Sigmoid colon (tissue), 7 donors: ENCODE data around the gene EGF. TPM values are rescaled to one million over a fixed set of nuclear protein-coding genes. Genes with fewer than 3 reads are reported as not detected.

Experiments
- DNase-seq: peaks from one replicate; pipeline ENCODE4 v3.0.0-alpha.2; 2019
- H3K27ac ChIP-seq, 4 donors: fragments of 200-600 bp; sonication (generic); one replicate each; pipeline ENCODE4 v1.5.1; 2016 to 2019; ENCODE audit warnings: mild to moderate bottlenecking in 1 of 4
- H3K27me3 ChIP-seq, 3 donors: fragments of 200-600 bp; sonication (generic); one replicate each; pipeline ENCODE4 v1.5.1; 2019; ENCODE audit warnings: mild to moderate bottlenecking in 1 of 3
- H3K36me3 ChIP-seq, 4 donors: fragments of 200-600 bp; sonication (generic); one replicate each; pipeline ENCODE4 v1.5.1; 2016 to 2019
- H3K4me1 ChIP-seq, 4 donors: fragments of 200-600 bp; sonication (generic); one replicate each; pipeline ENCODE4 v1.5.1; 2017 to 2019
- H3K4me3 ChIP-seq, 4 donors: fragments of 200-600 bp; sonication (generic); one replicate each; pipeline ENCODE4 v1.5.1; 2017 to 2019; ENCODE audit warnings: mild to moderate bottlenecking in 2 of 4, moderate library complexity in 1 of 4
- H3K9me3 ChIP-seq, 4 donors: fragments of 200-600 bp in 3 of 4; sonication (generic) in 3 of 4; one replicate each; pipeline versions ENCODE4 v1.5.1 to v1.6.1; 2013 to 2019
- EP300 ChIP-seq, 4 donors: sonication (generic); formaldehyde crosslinking; IDR thresholded peaks; one replicate each; pipeline ENCODE4 v1.6.1; 2017; ENCODE audit warnings: antibody characterized with exemption in 4 of 4
- POLR2A ChIP-seq, 2 donors: fragments of 450-650 bp; IDR thresholded peaks; one replicate each; pipeline ENCODE4 v1.6.1; 2016; ENCODE audit warnings: antibody characterized with exemption in 2 of 2, mild to moderate bottlenecking in 2 of 2, moderate library complexity in 2 of 2
- POLR2AphosphoS5 ChIP-seq, 4 donors: sonication (generic); formaldehyde crosslinking; IDR thresholded peaks; one replicate each; pipeline ENCODE4 v1.6.1; 2017; ENCODE audit warnings: antibody characterized with exemption in 4 of 4
- WGBS, 2 donors: extraction: QIAGEN DNeasy Blood & Tissue Kit; methylation state at CpG; one replicate each; pipeline ENCODE4 v1.1.7; 2013; 5-methylcytosine and 5-hydroxymethylcytosine counted together
- intact Hi-C: fragments of 100-400 bp; cut with DNase I; formaldehyde crosslinking; loops from one replicate; pipeline ENCODE4 v1.15.1; 2023
- polyA plus RNA-seq, 3 donors: library from polyadenylated mRNA; stranded (reverse); fragments of 200-250 nt; gene quantifications; one replicate each; pipeline ENCODE4 v1.2.3, GENCODE V29; 2013
- total RNA-seq, 4 donors: library from RNA; depleted of rRNA; stranded (reverse); fragments of >200 nt; gene quantifications; one replicate each; pipeline ENCODE4 v1.1.0, GENCODE V29; 2016
- TF ChIP-seq, protein P1 (sequence below), 4 experiments: fragments of 450-650 bp in 3 of 4; fragments of 200-600 bp in 1 of 4; IDR thresholded peaks; one replicate each; pipeline ENCODE4 v1.5.1; 2016 to 2019; ENCODE audit warnings: antibody characterized with exemption in 4 of 4, mild to moderate bottlenecking in 3 of 4, moderate library complexity in 2 of 4
- donor health status: healthy with polysubstance abuse.
- donor health status: Bipolar disorder and iron deficiency.
- donor health status: healthy.

The EGF gene
- total and polyA plus RNA-seq, 7 donors = 0.46 to 1.3 (median 0.70) TPM; not detected in 1

DNA sequence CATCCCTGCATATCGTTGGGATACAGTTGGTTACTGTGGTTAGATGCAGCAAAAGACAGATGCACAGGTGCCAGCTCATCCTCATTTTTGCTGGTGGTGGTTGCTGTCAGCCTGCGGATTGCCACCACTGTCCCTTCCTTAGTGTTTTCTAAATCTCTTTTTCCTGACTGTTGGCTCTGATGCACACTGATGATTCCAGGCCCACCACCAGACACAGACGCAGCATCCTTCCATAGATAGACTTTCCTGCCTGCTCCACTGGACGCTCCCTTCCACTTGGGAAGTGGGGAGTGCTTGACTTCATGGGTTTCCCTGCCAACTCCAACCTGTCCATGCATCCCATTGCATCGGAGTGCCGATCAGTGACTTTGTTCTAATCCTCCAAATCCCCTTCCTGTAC lies 101.5 kb downstream of the EGF start:
- Histone ChIP-seq H3K4me1 (no peaks in the 10 kb centered on the region), H3K27ac (no peak overlapping the region), H3K36me3 (no peaks in the 10 kb centered on the region), H3K4me3 (no peak overlapping the region), H3K9me3 (no peaks in the 10 kb centered on the region), H3K27me3 (no peaks in the 10 kb centered on the region)
- no peak for DNase-seq
- 92 to 94% methylated on average over 6 of the region's 6 CpGs for WGBS, 2 donors
- TF ChIP-seq POLR2A (IDR thresholded peaks at IDR 0.05) = no peak
- TF ChIP-seq, protein P1, sequence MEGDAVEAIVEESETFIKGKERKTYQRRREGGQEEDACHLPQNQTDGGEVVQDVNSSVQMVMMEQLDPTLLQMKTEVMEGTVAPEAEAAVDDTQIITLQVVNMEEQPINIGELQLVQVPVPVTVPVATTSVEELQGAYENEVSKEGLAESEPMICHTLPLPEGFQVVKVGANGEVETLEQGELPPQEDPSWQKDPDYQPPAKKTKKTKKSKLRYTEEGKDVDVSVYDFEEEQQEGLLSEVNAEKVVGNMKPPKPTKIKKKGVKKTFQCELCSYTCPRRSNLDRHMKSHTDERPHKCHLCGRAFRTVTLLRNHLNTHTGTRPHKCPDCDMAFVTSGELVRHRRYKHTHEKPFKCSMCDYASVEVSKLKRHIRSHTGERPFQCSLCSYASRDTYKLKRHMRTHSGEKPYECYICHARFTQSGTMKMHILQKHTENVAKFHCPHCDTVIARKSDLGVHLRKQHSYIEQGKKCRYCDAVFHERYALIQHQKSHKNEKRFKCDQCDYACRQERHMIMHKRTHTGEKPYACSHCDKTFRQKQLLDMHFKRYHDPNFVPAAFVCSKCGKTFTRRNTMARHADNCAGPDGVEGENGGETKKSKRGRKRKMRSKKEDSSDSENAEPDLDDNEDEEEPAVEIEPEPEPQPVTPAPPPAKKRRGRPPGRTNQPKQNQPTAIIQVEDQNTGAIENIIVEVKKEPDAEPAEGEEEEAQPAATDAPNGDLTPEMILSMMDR (IDR thresholded peaks at IDR 0.05) = no peak
- no peak for TF ChIP-seq EP300 (IDR thresholded peaks at IDR 0.05)
- TF ChIP-seq POLR2AphosphoS5 (IDR thresholded peaks at IDR 0.05) = no peak
- intact Hi-C loops = no loop called here

DNA sequence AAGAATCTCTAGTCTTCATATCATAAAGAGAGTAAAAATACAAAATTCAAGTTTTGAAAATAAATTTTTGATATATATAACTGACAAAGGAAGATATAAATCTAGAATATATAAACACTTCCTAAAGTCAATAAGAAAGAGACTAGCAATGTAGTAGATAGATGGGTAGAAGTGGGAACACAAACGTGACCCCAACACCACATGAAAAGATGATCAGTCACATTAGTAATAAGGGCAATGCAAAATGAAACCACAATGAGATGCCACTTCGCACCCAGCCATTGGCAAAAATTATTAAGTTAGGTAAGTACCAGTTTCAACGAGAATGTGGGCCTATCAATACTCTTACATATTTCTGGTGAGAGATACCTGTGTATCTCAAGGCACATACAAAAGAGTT lies 106.5 kb downstream of the EGF start:
- no peak overlapping the region for H3K27ac ChIP-seq
- TF ChIP-seq POLR2A (IDR thresholded peaks at IDR 0.05) (no peak), EP300 (IDR thresholded peaks at IDR 0.05) (no peak), POLR2AphosphoS5 (IDR thresholded peaks at IDR 0.05) (no peak)
- TF ChIP-seq, protein P1 (IDR thresholded peaks at IDR 0.05) = no peak
- intact Hi-C loops = no loop called here

DNA sequence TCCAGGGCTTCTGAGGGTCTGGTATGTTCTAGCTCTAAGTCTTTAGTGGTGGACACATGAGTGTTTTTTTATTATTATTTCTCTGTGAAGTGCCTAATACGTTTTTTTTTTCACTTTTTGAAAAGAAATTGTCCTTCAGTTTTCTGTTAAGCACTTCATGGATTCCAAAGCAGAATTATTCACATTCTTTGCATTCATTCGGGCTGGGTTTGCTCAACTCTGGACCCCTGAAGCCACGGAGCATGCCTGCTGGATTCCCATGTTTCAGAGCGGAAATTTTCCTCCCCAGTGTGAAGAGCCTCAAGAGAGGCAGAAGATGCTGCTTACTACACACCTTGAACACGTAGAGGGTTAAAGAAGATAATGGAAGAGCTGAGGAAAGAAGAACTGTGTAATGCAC lies 107.5 kb downstream of the EGF start:
- 62 to 69% methylated on average over 5 of the region's 5 CpGs for WGBS, 2 donors
- Histone ChIP-seq H3K27ac (no peak overlapping the region), H3K4me1 (no peaks in the 10 kb centered on the region)

More for the DNA sequence above, 106.5 kb downstream of the EGF start:
- H3K27me3 ChIP-seq = no peaks in the 10 kb centered on the region
- H3K4me3 ChIP-seq = no peak overlapping the region
- no peak for DNase-seq
- H3K36me3 ChIP-seq = no peaks in the 10 kb centered on the region
- no peaks in the 10 kb centered on the region for H3K9me3 ChIP-seq
- H3K4me1 ChIP-seq = no peaks in the 10 kb centered on the region
- 72 to 82% methylated on average over 3 of the region's 3 CpGs for WGBS, 2 donors

DNA sequence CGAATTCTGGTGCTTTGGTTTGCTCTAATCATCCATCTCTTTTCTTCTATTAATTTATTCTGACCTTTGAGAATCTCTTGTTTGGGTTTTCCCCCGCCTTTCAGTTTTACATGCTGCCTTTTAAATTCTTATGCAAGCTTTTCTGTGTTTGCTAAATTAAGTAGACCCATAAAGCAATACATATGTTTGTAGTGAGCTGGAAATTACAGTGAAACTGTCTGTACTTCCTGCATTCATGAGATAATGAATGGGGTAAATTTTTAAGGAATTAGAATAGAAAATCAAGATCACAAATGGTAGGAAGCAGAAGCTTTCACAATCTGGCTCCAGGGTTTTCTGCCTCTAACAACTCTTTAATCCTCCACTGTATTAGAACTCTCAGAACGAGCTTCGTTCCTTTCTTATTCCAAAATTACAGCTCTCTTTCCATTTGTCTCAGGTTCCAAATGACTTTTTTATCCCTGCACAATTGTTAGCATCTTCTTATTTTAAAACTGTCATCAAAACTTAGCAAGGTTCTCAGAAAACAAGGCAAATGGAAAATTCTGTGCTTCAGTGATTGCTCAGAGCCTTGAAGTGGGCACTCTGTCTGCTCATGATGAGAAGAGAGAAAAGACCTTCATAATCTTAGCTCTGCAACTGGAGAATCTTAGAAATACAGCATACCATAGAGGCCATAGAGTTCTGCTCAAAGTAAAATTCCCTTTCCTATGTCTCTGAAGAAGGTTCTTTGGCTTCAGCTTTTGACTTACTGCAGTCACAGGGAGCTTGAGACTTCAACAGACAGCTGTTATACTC lies 108.2 kb downstream of the EGF start:
- no peak overlapping the region for H3K4me3 ChIP-seq
- 57 to 71% methylated on average over 4 of the region's 4 CpGs for WGBS, 2 donors
- intact Hi-C loops = no loop called here

More for the DNA sequence above, 107.5 kb downstream of the EGF start:
- TF ChIP-seq POLR2A (IDR thresholded peaks at IDR 0.05) = no peak
- TF ChIP-seq POLR2AphosphoS5 (IDR thresholded peaks at IDR 0.05) = no peak
- TF ChIP-seq EP300 (IDR thresholded peaks at IDR 0.05) = no peak
- TF ChIP-seq, protein P1 (IDR thresholded peaks at IDR 0.05) = no peak
- DNase-seq = no peak
- Histone ChIP-seq H3K36me3 (no peaks in the 10 kb centered on the region), H3K9me3 (no peaks in the 10 kb centered on the region), H3K4me3 (no peak overlapping the region), H3K27me3 (no peaks in the 10 kb centered on the region)
- intact Hi-C loops = no loop called here

More for the DNA sequence above, 108.2 kb downstream of the EGF start:
- Histone ChIP-seq H3K27ac (no peak overlapping the region), H3K4me1 (no peaks in the 10 kb centered on the region), H3K36me3 (no peaks in the 10 kb centered on the region), H3K9me3 (no peaks in the 10 kb centered on the region), H3K27me3 (no peaks in the 10 kb centered on the region)
- TF ChIP-seq POLR2AphosphoS5 (IDR thresholded peaks at IDR 0.05) (no peak), EP300 (IDR thresholded peaks at IDR 0.05) (no peak), POLR2A (IDR thresholded peaks at IDR 0.05) (no peak)
- TF ChIP-seq, protein P1 (IDR thresholded peaks at IDR 0.05) = no peak
- no peak for DNase-seq
